NCI-H460 (cell line): Measurements from ENCODE around the gene ALKBH8. TPM values are rescaled to one million over a fixed set of nuclear protein-coding genes. Genes with fewer than 3 reads are reported as not detected.
"Not testable (repeated sequence)": the region's sequence is repeated elsewhere in the genome, so short reads cannot be mapped to it uniquely, and the experiment has no call there.

Experiments
- DNase-seq: peaks from one replicate; pipeline ENCODE4 v3.0.0-alpha.2; 2016; ENCODE audit warnings: low read depth; ENCODE audit errors: extremely low read depth
- polyA plus RNA-seq: library from polyadenylated mRNA; depleted of rRNA; stranded (reverse); fragments of >200 nt; gene quantifications from 2 replicates; pipeline ENCODE4 v1.2.3, GENCODE V29; 2014; cell fraction: nucleus; rRNA removed
- total RNA-seq: library from RNA; depleted of rRNA; stranded (reverse); fragments of >200 nt; shearing (Covaris generic); gene quantifications from 2 replicates; pipeline ENCODE4 v1.2.3, GENCODE V29; 2014; rRNA removed

The ALKBH8 gene
- 5.7 and 7.9 TPM in 2 replicates for total RNA-seq
- 4.9 and 5.4 TPM in 2 replicates for polyA plus RNA-seq

- DNase-seq, result peak; percentile 51
Observed at GRCh38 chr11:107565219-107565937, at the start of gene ALKBH8. Gene ALKBH8 (minus strand): TSS chr11:107565735. CDS start chr11:107560893, 4,842 bp downstream.

GRCh38 chr11:107612445-107612844 is 46.9 kb upstream of the ALKBH8 start:
- DNase-seq, result no peak

- no peak for DNase-seq
Observed at GRCh38 chr11:107609400-107610218, 44.1 kb upstream of the ALKBH8 start.

- DNase-seq, result no peak
Observed at GRCh38 chr11:107608809-107609208, 43.3 kb upstream of the ALKBH8 start.

- no peak for DNase-seq
Observed at GRCh38 chr11:107606141-107606540, 40.6 kb upstream of the ALKBH8 start.

GRCh38 chr11:107605061-107606006 is 39.8 kb upstream of the ALKBH8 start:
- DNase-seq, result no peak

GRCh38 chr11:107598225-107599139 is 32.9 kb upstream of the ALKBH8 start:
- DNase-seq, result peak; percentile 19

GRCh38 chr11:107594736-107595135 is 29.2 kb upstream of the ALKBH8 start:
- DNase-seq, result no peak

GRCh38 chr11:107593951-107594350 is 28.4 kb upstream of the ALKBH8 start:
- DNase-seq, result no peak

- DNase-seq, result no peak
Observed at GRCh38 chr11:107592813-107593212, 27.3 kb upstream of the ALKBH8 start.

- DNase-seq, result no peak
Observed at GRCh38 chr11:107592231-107592590, 26.7 kb upstream of the ALKBH8 start.

- no peak for DNase-seq
Observed at GRCh38 chr11:107591378-107592230, 26.1 kb upstream of the ALKBH8 start.

GRCh38 chr11:107590460-107591377 is 25.2 kb upstream of the ALKBH8 start, which contains the start of gene ELMOD1:
Gene ELMOD1 (plus strand): TSS chr11:107591147. CDS start chr11:107618190, 27,043 bp downstream.
- peak; percentile 26 for DNase-seq

GRCh38 chr11:107587306-107587979 is 21.9 kb upstream of the ALKBH8 start:
- DNase-seq, result no peak

GRCh38 chr11:107583629-107584195 is 18.2 kb upstream of the ALKBH8 start:
- no peak for DNase-seq

GRCh38 chr11:107581147-107581546 is 15.6 kb upstream of the ALKBH8 start:
- no peak for DNase-seq

GRCh38 chr11:107579169-107579568 is 13.6 kb upstream of the ALKBH8 start:
- not testable (repeated sequence) for DNase-seq
